Measurements from ENCODE around the gene BRIX1. TPM values are rescaled to one million over a fixed set of nuclear protein-coding genes. Genes with fewer than 3 reads are reported as not detected.

Gene BRIX1
- total RNA-seq, 1 experiment from 2014 or later = 77.0 TPM

DNA sequence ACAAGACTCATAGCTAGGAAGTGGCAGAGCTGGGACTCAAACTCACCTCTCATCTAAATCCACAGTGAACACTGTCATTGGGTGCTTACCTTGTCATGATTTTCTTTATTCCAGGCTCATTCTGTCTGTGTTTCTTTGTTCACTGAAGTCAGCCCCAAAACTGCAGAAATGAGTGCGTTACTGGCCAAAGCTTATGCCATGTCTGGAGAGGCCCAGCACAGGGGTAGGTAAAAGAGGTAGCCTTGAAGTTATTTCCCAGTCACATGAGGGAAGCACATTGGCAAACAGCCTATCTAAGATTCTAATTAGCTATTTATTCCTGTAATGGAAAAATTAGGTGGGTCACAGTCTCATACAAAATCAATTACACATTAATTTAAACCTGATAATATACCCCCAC, 46.7 kb upstream of the BRIX1 start:
- Histone ChIP-seq H2AK5ac (ENCODE audit: insufficient read length, low read length) (no peak overlapping the region), H4K8ac (replicated peaks; ENCODE audit: insufficient read length, low read depth, low read length) (no peak overlapping the region), H3K23me2 (ENCODE audit: insufficient read length, low read depth, low read length, poor library complexity, severe bottlenecking) (no peaks in the 10 kb centered on the region), H3K4me2 (ENCODE audit: insufficient read depth, insufficient read length, low read length) (no peak overlapping the region), H2BK5ac (ENCODE audit: insufficient read length, low read length) (no peak overlapping the region), H4K5ac (ENCODE audit: insufficient read length, low read depth, low read length) (no peak overlapping the region), H2BK12ac (ENCODE audit: insufficient read length, low read depth, low read length) (no peak overlapping the region), H2AFZ (ENCODE audit: low read length) (no peak overlapping the region), H2BK120ac (ENCODE audit: low read depth, low read length, poor library complexity, severe bottlenecking) (no peak overlapping the region), H3K4ac (ENCODE audit: low read depth, low read length) (no peak overlapping the region), H3K9me3 (ENCODE audit: control insufficient read depth, low read depth, low read length) (no peaks in the 10 kb centered on the region), H3K27me3 (ENCODE audit: insufficient read depth, low read length) (no peaks in the 10 kb centered on the region), H3K9ac (ENCODE audit: extremely low read depth, insufficient read length, low read length) (no peak overlapping the region), H3K14ac (ENCODE audit: insufficient read depth, low read length) (no peak overlapping the region), H3K23ac (ENCODE audit: insufficient read length, low read depth, low read length) (no peak overlapping the region), H3K56ac (ENCODE audit: insufficient read length, low read depth, low read length) (no peak overlapping the region), H4K91ac (ENCODE audit: insufficient read length, low read depth, low read length) (no peak overlapping the region), H3K4me1 (ENCODE audit: insufficient read depth, low read length) (no peaks in the 10 kb centered on the region; the same call in 1 of the 2 replicates), H3K18ac (ENCODE audit: insufficient read length, low read depth, low read length) (no peak overlapping the region), H2BK20ac (ENCODE audit: low read depth, low read length, poor library complexity, severe bottlenecking) (no peak overlapping the region), H3T11ph (ENCODE audit: low read length) (no peak overlapping the region), H3K27ac (ENCODE audit: insufficient read length, low read depth, low read length) (no peak overlapping the region), H4K20me1 (ENCODE audit: control insufficient read depth, insufficient read depth, insufficient read length) (no peaks in the 10 kb centered on the region), H3K79me2 (ENCODE audit: insufficient read depth, low read length) (no peaks in the 10 kb centered on the region), H2BK15ac (ENCODE audit: low read depth, low read length) (no peak overlapping the region), H3K79me1 (ENCODE audit: insufficient read depth, low read depth, low read length, poor library complexity, severe bottlenecking) (no peaks in the 10 kb centered on the region)
- TF ChIP-seq, protein P1, sequence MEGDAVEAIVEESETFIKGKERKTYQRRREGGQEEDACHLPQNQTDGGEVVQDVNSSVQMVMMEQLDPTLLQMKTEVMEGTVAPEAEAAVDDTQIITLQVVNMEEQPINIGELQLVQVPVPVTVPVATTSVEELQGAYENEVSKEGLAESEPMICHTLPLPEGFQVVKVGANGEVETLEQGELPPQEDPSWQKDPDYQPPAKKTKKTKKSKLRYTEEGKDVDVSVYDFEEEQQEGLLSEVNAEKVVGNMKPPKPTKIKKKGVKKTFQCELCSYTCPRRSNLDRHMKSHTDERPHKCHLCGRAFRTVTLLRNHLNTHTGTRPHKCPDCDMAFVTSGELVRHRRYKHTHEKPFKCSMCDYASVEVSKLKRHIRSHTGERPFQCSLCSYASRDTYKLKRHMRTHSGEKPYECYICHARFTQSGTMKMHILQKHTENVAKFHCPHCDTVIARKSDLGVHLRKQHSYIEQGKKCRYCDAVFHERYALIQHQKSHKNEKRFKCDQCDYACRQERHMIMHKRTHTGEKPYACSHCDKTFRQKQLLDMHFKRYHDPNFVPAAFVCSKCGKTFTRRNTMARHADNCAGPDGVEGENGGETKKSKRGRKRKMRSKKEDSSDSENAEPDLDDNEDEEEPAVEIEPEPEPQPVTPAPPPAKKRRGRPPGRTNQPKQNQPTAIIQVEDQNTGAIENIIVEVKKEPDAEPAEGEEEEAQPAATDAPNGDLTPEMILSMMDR (conservative IDR thresholded peaks at IDR 0.05) = no peak
- Mint-ChIP-seq H3K27ac (no peak overlapping the region), H3K4me3 (no peak overlapping the region), H3K9me3 (no peaks in the 10 kb centered on the region), H3K4me1 (peaks cover 22% of the 10 kb centered on the region in 2 experiments), H3K36me3 (ENCODE audit: insufficient read depth in 1 of 3, low read depth in 3 of 3) (no peaks in the 10 kb centered on the region), H3K27me3 (ENCODE audit: low read depth) (no peaks in the 10 kb centered on the region)
- WGBS (ENCODE audit: extremely low coverage, insufficient read length, low lambda C conversion rate) = no CpG with 5 or more reads among the region's 1 CpG
- no peak for DNase-seq
